ENCODE measurements around the gene DUSP16.
"Not testable (repeated sequence)": the region's sequence is repeated elsewhere in the genome, so short reads cannot be mapped to it uniquely, and the experiment has no call there.

DUSP16 gene

GRCh38 chr12:12519354-12519998 lies 43.2 kb downstream of the DUSP16 start:
- DNase-seq, result no peak

GRCh38 chr12:12518919-12519318 lies 43.7 kb downstream of the DUSP16 start:
- DNase-seq, result no peak

GRCh38 chr12:12518464-12518845 lies 44.2 kb downstream of the DUSP16 start:
- DNase-seq, result no peak

DNA sequence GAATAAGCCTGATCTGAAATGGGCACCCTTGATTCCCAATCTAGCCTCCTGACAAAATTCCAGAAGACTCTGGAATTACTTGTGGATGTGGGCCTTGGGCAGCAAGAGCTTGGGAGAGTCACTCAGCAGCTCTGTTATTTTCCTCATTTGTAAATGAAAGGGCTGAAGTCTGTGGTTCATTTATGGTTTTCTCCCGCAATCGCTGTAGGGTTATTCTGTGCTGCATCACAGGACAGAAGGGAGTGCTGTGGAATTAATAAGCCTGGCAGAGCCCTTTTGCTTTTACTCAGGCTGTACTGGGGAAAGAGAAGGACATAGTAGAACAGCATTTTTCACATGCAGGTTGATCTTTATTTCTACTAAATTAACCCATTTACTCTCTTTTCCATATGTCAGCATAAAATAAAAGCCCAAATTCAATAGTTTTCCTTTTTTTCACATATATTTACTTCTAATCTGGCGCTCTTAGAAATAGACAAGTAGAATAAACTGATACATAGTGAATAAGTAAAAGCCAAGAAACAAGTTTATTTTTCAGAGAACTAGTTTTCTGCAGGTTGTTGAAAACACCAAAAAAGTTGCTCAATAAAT lies 49.2 kb downstream of the DUSP16 start:
- no peak for DNase-seq

GRCh38 chr12:12511895-12512711 lies 50.6 kb downstream of the DUSP16 start:
- no peak for DNase-seq

- no peak for DNase-seq
These were observed 51.5 kb downstream of the DUSP16 start for GRCh38 chr12:12511021-12511783.

GRCh38 chr12:12510551-12510950 lies 52.1 kb downstream of the DUSP16 start:
- no peak for DNase-seq

DNA sequence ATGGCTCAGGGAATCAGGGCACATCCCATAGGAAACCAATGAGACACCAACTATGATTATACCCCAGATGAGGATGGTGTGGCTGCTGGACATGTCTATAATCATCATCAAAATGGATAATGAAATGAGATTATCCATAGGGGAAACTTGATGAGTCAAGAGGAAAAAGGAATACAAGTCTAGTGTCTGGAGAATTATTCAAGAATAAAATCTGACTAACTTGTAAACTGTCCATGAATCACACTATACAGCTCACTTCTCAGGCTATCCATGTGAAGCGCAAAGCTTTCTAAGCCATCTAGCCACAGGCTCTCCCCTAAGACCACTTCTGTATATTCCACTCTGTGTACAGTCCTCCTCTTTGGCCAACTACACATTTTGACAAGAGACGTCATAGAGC lies 52.5 kb downstream of the DUSP16 start:
- no peak for DNase-seq

DNA sequence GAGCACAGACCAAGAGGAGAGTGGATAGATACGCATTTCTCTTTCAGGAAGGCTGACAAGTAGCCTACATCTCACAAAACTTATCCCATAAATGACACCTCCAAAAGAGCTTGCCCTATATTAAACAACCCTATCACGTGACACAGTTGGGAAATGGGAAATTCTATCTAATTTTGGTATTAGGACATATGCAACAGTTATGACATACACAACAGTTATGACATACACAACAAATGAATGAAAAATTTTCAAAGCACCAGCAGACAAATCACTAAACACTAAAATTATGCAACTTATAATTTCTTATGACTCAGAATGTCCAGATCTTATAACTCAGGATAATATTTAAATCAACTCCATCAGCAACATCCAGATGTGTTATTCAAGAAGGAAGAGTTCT lies 54.1 kb downstream of the DUSP16 start:
- no peak for DNase-seq

DNA sequence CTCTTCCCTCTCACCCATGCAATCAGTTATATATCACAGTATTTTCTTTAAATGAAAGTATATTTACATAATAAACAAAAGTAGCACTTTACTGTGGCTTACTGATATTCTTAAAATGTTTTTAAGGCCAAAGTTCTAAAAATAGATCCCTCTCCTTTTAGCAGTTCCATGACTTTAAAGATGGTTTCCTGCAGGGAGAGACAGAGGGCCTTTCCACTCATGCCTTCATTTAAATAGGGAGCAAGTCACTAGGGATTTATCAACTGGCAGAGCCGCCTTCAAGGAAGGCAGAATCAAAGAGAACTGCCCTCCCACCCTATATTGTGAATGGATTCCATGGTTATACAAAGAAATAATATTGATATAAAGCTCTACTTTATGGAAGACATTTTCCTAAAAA lies 55.5 kb downstream of the DUSP16 start:
- no peak for DNase-seq

DNA sequence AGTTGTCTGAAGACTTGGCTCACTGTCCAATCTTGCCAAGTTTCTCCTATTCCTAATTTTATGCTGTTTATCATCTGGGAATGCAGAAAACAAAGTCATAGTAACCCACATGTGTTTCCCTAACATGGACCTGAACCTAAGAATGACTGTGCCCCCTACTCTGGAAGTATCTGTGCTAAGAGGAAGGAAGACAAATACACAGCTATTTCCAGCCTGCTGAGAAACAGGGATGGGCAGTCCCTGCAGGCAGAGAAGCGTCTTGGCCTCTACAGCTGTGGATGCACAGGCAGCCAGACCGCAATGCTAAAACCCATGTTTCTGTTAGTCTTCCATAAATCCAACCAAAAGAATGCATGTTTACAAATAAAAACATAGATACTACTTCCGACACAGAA lies 56.2 kb downstream of the DUSP16 start:
- no peak for DNase-seq

DNA sequence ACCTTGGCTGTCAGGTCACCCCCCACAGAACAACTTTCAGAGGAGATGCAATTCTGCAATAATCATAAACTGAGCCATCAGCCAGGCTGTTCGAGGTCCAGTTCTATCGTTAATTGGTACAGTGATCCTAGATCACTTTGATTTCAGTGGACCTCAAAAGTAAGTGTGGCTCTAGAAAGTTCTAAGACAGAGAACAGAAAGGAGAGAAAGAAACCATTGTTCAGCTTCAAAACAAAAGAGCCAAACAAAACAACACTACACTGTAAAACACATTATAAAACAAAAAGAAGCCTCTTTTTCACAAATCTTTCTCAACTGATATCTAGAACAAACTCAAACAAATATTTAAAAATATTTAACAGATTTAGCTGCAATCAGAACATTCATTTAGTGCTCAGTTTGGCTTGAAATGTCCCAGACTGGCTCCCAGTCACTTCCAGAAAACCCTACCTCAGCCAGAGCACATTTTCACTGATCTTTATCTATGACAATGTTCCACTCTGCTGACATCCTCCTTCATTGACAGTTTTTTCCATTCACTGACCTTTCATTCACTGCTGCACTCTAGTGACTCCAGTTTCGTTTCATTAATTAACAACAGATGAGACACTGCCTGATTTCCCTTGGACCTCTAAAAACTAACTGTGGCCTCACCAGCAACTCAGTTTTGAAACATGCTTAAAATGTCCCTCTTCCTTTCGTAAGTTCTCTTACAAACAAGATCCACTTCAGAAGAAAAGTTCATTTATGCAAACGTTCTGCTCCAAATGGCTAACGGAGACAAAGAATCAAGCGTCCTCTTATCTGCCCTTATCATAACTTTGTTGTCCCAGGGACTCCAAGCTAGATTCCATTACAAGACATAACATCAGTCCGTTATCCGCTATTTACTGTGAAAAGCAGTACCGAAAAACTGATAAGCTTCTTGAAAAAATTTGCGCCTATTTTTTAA lies 56.8 kb downstream of the DUSP16 start:
- DNase-seq, result no peak

DNA sequence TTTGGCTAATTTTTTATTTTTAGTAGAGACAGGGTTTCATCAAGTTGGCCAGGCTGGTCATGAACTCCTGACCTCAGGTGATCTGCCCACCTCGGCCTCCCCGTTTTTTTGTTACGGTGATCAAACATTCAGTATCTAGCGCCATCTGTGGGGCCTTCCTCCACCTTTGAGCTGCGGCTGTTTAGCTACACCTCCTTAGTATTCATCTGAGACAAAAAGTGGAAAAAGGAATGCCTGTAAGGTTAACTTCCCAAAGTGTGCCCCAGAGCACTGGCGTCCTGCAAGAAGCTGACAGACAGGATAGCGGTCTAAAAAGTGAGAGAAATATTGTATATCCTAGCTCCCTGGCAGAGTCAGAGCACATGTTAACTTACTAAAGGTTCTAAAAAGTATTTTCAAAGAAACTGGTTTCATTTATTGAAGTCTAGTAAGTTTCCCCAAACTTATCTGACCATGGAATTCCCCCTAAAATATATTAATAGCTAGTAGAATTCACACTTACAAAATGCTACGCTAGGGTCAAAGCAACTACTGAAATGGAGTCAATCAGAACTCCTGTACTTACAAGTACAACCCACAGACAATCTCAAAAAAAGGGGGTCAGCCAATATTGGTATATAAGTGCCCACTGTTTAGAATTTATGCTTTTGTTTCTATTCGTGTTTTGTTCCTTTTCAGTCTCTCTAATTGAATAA lies 59.1 kb downstream of the DUSP16 start:
- DNase-seq, result no peak

DNA sequence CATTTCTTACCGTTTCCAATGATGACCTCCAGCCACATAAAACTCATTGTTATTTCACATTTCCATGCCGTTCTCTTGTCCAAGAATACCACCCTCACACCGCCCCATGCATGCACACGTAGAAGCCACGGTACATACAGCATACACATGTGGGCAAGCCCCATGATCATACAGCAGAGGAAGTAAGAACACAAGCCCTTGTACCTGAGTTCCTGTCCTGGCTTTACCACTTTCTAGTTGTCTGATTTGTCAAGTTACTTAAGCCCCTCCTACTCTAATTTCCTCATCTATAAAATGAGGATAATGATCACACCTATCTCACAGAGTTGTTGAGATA lies 59.9 kb downstream of the DUSP16 start:
- DNase-seq, result no peak

DNA sequence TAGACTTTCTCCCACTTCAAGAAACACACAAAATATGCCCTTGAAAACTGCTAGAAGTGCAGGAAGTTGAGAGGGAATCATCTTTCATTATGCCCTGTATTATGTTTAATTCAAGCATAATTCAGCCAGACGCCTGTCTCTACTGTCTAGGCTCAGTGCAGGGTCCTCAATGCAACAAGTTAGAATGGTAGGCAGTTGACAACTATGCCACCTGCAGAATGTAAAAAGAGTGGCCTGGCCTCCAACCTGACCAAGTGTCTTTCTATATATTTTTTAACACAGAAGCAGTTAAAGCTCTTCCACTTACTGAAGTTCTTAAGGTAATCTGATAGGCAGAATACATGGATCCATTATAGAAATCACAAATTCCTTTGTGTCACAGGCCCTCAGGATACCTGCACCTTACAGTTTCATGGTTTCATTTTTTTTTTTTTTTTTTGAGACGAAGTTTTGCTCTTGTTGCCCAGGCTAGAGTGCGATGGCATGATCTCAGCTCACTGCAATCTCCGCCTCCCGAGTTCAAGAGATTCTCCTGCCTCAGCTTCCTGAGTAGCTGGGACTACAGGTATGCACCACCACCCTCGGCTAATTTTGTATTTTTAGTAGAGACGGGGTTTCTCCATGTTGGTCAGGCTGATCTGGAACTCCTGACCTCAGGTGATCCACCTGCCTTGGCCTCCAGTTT lies 60.4 kb downstream of the DUSP16 start:
- DNase-seq, result not testable (repeated sequence)

DNA sequence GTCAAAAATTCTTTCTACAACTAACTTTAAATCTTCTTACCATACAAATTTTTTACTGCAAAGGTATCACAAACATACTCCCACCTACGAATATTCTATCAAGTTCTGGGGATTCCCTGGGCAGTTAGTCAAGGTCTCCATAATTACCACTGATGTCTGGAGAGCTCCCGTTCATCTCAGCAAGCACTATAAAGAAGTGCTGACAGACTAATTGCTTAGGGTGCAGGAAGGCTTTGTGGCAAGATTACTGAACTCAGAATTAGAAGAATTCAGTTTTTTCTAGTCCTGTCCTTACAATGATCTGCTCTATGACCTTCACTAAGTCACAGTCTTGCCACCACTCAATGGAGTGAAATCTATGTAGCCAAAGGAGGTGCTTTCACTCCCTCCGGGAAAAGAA lies 61.5 kb downstream of the DUSP16 start:
- DNase-seq, result no peak

- DNase-seq, result no peak
These were observed 62.6 kb downstream of the DUSP16 start for GRCh38 chr12:12499909-12500604.

DNA sequence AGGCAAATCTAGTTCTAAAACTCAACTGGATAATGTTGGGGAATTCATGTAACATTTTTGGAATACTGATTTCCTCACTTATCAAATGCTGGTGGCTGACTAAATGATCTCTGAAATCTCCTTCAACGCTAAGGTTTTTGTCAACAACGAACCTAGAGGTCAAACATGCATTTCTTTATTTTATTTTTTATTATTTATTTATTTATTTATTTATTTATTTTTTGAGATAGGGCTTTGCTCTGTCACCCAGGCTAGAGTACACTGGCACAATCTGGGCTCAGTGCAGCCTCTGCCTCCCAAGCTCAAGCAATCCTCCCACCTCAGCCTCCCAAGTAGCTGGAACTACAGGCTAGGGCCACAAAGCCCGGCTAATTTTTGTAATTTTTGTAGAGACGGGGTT lies 64.5 kb downstream of the DUSP16 start:
- DNase-seq, result no peak

- DNase-seq, result no peak
These were observed 67.1 kb downstream of the DUSP16 start for GRCh38 chr12:12495536-12495935.

GRCh38 chr12:12492547-12492946 lies 70.1 kb downstream of the DUSP16 start:
- no peak for DNase-seq

GRCh38 chr12:12491606-12492005 lies 71.1 kb downstream of the DUSP16 start:
- no peak for DNase-seq

Data from activated CD4-positive, alpha-beta T cell treated with anti-CD3 and anti-CD28 coated beads for 1 hour (primary cell).